LNCaP clone FGC (cell line): ENCODE measurements around the gene TERF2IP.

ENCODE experiments used
- DNase-seq: peaks from one replicate; pipeline ENCODE4 v3.0.0-alpha.2; 2011; ENCODE audit warnings: low read depth
- H3K4me3 ChIP-seq: 2 replicates; pipeline ENCODE4 v1.5.1; 2011; ENCODE audit warnings: mild to moderate bottlenecking, low read depth, low read length, control low read depth
- CTCF ChIP-seq: IDR thresholded peaks from 2 replicates; pipeline ENCODE4 v1.5.1; 2012; ENCODE audit warnings: mild to moderate bottlenecking; ENCODE audit not compliant: control insufficient read depth, insufficient read depth; ENCODE audit errors: extremely low read depth

Gene TERF2IP

GRCh38 chr16:75695708-75696107, 48.1 kb downstream of the TERF2IP start:
- no peak overlapping the region for H3K4me3 ChIP-seq
- DNase-seq: no peak
- peak; percentile 23; the same call in 1 of the 2 replicates for TF ChIP-seq CTCF

GRCh38 chr16:75697571-75697970, 50.0 kb downstream of the TERF2IP start:
- no peak for DNase-seq
- no peak overlapping the region for H3K4me3 ChIP-seq
- TF ChIP-seq CTCF: no peak

- TF ChIP-seq CTCF: no peak
- H3K4me3 ChIP-seq: no peak within 1 kb of the TSS
- no peak for DNase-seq
These were observed 53.8 kb downstream of the TERF2IP start, which contains the start of gene DUXB for GRCh38 chr16:75701361-75701760. DUXB (minus strand) TSS chr16:75701461; CDS start chr16:75701418, 43 bp downstream.

- H3K4me3 ChIP-seq: no peak overlapping the region
- no peak for DNase-seq
- no peak for TF ChIP-seq CTCF
These were observed 54.7 kb downstream of the TERF2IP start for GRCh38 chr16:75702242-75702641.

GRCh38 chr16:75703306-75703705, 55.7 kb downstream of the TERF2IP start:
- H3K4me3 ChIP-seq: no peak overlapping the region
- no peak for DNase-seq
- TF ChIP-seq CTCF: no peak
